ENCODE data around the gene POU2AF1. TPM values are rescaled to one million over a fixed set of nuclear protein-coding genes. Genes with fewer than 3 reads are reported as not detected.
"Not testable (repeated sequence)": the region's sequence is repeated elsewhere in the genome, so short reads cannot be mapped to it uniquely, and the experiment has no call there.

Gene POU2AF1
- total RNA-seq, 1 experiment from 2014 or later: 0.22 TPM

DNA sequence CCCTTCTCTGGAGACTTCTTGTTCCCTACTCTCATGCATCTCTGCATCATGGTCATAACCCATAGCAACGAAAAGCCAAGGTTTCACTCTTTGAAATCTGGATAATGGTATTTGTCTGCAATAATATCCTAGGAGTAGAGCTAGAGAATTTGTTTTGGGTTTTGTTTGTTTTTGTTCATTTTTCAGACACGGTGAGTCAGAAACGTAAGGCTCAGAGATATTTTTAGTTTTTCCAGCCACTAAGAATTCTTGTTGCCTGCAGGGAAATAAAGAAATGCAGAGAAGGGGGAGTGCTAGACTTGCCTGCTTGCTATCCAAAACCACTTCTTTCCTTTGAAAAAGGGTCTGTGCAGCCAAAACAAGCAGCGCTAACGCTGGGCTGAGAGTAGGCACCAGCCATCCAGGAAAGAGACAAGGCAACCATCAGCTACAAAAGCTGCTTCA lies 54.8 kb downstream of the POU2AF1 start:
- no peaks in the 10 kb centered on the region for H3K9me3 Mint-ChIP-seq
- TF ChIP-seq, protein P1, sequence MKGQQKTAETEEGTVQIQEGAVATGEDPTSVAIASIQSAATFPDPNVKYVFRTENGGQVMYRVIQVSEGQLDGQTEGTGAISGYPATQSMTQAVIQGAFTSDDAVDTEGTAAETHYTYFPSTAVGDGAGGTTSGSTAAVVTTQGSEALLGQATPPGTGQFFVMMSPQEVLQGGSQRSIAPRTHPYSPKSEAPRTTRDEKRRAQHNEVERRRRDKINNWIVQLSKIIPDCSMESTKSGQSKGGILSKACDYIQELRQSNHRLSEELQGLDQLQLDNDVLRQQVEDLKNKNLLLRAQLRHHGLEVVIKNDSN (CRISPR knock-in tag; IDR thresholded peaks at IDR 0.05): no peak
- no peak for TF ChIP-seq RORB (CRISPR knock-in tag; IDR thresholded peaks at IDR 0.05)
- TF ChIP-seq NFATC4 (CRISPR knock-in tag; IDR thresholded peaks at IDR 0.05): no peak
- no peak for TF ChIP-seq SP1 (CRISPR knock-in tag; conservative IDR thresholded peaks at IDR 0.05)
- DNase-seq (ENCODE audit: low spot score) (no peak), ATAC-seq (no peak)
- H3K4me1 Mint-ChIP-seq: peaks cover 20% of the 10 kb centered on the region
- no peaks in the 10 kb centered on the region; the same call in 1 of the 2 replicates for H3K27me3 Mint-ChIP-seq (ENCODE audit: low read depth)
- no peaks in the 10 kb centered on the region for H3K36me3 Mint-ChIP-seq
- CTCF ChIA-PET: interaction anchor here (1.5 kb wide), 1 partner anchor 122 kb away, joined by 4 read pairs; no protein-coding TSS in a partner anchor
- POLR2A ChIA-PET: no interaction called here
- H3K27ac Mint-ChIP-seq: no peak overlapping the region
- H3K4me3 Mint-ChIP-seq: no peak overlapping the region

DNA sequence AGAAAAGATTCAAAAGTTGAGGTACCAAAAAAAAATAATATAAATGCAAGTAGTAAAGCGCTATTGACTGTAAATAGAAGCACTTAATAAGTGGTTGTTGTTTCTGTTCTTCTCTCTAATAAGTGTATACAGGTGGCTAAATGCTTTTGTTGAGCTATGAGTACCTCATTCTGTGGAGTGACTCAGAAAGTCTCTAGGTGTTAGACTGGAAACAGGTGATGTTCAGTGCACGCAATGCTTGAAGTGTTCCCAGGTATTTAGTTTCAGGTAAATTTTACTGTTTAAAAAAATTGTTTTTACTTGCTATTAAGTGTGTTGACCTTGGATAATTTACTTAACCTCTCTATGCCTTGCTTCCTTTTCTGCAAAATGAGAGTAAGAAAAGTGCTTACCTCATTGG lies 56.5 kb downstream of the POU2AF1 start:
- H3K27me3 Mint-ChIP-seq (ENCODE audit: low read depth): no peaks in the 10 kb centered on the region; the same call in none of the 2 replicates
- TF ChIP-seq ZNF671 (CRISPR knock-in tag; IDR thresholded peaks at IDR 0.05): no peak
- no peak for DNase-seq (ENCODE audit: low spot score)
- no peak overlapping the region for H3K4me3 Mint-ChIP-seq
- H3K36me3 Mint-ChIP-seq: no peaks in the 10 kb centered on the region
- ChIA-PET CTCF (interaction anchor here (0.6 kb wide), 1 partner anchor 32 kb away, joined by 3 read pairs; no protein-coding TSS in a partner anchor), POLR2A (no interaction called here)
- H3K4me1 Mint-ChIP-seq: peaks cover 16% of the 10 kb centered on the region
- H3K9me3 Mint-ChIP-seq: no peaks in the 10 kb centered on the region
- ATAC-seq: no peak
- no peak overlapping the region for H3K27ac Mint-ChIP-seq

GRCh38 chr11:111320728-111321568 lies 58.1 kb downstream of the POU2AF1 start:
- ChIA-PET POLR2A (no interaction called here), CTCF (interaction anchor here (0.9 kb wide), 1 partner anchor 22 kb away, joined by 3 read pairs; the partner anchor contains the start of gene POU2AF3)
- Mint-ChIP-seq H3K27ac (no peak overlapping the region), H3K4me3 (no peak overlapping the region), H3K4me1 (peaks cover 16% of the 10 kb centered on the region), H3K27me3 (ENCODE audit: low read depth) (no peaks in the 10 kb centered on the region; the same call in none of the 2 replicates), H3K9me3 (no peaks in the 10 kb centered on the region), H3K36me3 (no peaks in the 10 kb centered on the region)
- no peak for DNase-seq (ENCODE audit: low spot score)
- TF ChIP-seq TCF7 (CRISPR knock-in tag; IDR thresholded peaks at IDR 0.05; ENCODE audit: low read depth) (no peak), GABPB1 (CRISPR knock-in tag; IDR thresholded peaks at IDR 0.05) (peak; percentile 37; the same call in 1 of the 2 replicates)
- ATAC-seq: peak; percentile 59

DNA sequence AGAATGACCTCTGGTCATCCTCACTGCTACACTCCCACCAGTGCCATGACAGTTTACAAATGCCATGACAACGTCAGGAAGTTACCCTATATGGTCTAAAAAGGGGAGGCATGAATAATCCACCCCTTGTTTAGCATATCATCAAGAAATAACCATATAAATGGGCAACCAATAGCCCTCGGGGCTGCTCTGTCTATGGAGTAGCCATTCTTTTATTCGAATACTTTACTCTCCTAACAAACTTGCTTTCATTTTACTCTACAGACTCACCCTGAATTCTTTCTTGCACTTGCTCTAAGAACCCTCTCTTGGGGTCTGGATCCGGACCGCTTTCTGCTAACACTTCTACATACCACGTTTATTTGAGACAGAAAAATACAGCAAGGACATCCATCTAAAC lies 58.9 kb downstream of the POU2AF1 start:
- POLR2A ChIA-PET; H3K4me3 Mint-ChIP-seq; H3K27me3 Mint-ChIP-seq (ENCODE audit: low read depth); H3K36me3 Mint-ChIP-seq; H3K9me3 Mint-ChIP-seq; H3K27ac Mint-ChIP-seq; DNase-seq (ENCODE audit: low spot score): not testable (repeated sequence)
- ATAC-seq: peak; percentile 26
- CTCF ChIA-PET: interaction anchor here (0.9 kb wide), 1 partner anchor 22 kb away, joined by 3 read pairs; the partner anchor contains the start of gene POU2AF3
- peaks cover 16% of the 10 kb centered on the region for H3K4me1 Mint-ChIP-seq

- TF ChIP-seq ZNF512 (CRISPR knock-in tag; IDR thresholded peaks at IDR 0.05; ENCODE audit: borderline replicate concordance): no peak
- TF ChIP-seq, protein P2, sequence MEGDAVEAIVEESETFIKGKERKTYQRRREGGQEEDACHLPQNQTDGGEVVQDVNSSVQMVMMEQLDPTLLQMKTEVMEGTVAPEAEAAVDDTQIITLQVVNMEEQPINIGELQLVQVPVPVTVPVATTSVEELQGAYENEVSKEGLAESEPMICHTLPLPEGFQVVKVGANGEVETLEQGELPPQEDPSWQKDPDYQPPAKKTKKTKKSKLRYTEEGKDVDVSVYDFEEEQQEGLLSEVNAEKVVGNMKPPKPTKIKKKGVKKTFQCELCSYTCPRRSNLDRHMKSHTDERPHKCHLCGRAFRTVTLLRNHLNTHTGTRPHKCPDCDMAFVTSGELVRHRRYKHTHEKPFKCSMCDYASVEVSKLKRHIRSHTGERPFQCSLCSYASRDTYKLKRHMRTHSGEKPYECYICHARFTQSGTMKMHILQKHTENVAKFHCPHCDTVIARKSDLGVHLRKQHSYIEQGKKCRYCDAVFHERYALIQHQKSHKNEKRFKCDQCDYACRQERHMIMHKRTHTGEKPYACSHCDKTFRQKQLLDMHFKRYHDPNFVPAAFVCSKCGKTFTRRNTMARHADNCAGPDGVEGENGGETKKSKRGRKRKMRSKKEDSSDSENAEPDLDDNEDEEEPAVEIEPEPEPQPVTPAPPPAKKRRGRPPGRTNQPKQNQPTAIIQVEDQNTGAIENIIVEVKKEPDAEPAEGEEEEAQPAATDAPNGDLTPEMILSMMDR (IDR thresholded peaks at IDR 0.05): no peak
- TF ChIP-seq ZNF423 (CRISPR knock-in tag; IDR thresholded peaks at IDR 0.05): no peak
- no peak for TF ChIP-seq FOXK1 (CRISPR knock-in tag; IDR thresholded peaks at IDR 0.05)
- Mint-ChIP-seq H3K4me3 (no peak overlapping the region), H3K36me3 (no peaks in the 10 kb centered on the region), H3K4me1 (peaks cover 16% of the 10 kb centered on the region), H3K27ac (no peak overlapping the region), H3K9me3 (peaks cover 4% of the 10 kb centered on the region), H3K27me3 (ENCODE audit: low read depth) (no peaks in the 10 kb centered on the region; the same call in none of the 2 replicates)
- ATAC-seq (no peak), DNase-seq (ENCODE audit: low spot score) (no peak)
- CTCF ChIA-PET: interaction anchor here (1.1 kb wide), 1 partner anchor 110 kb away, joined by 3 read pairs; no protein-coding TSS in a partner anchor
- POLR2A ChIA-PET: no interaction called here
These were observed 59.8 kb downstream of the POU2AF1 start for GRCh38 chr11:111319296-111319695.
